MM.1S (cell line): ENCODE measurements around the gene ARF6.

Source experiments
- DNase-seq: peaks from one replicate; pipeline ENCODE4 v3.0.0-alpha.2; 2015
- H2AFZ ChIP-seq: fragments of 300-600 bp; sonication (generic); 2 replicates; pipeline ENCODE4 v1.6.0; 2016; ENCODE audit warnings: antibody characterized with exemption, low read length
- H3F3A ChIP-seq: fragments of 300-600 bp; sonication (generic); 2 replicates; pipeline ENCODE4 v1.6.1; 2016; ENCODE audit warnings: mild to moderate bottlenecking, antibody characterized with exemption, low read length, moderate library complexity, mixed read lengths; ENCODE audit not compliant: insufficient read depth
- H3K27ac ChIP-seq: fragments of 300-600 bp; sonication (generic); 2 replicates; pipeline ENCODE4 v1.5.1; 2016; ENCODE audit warnings: mild to moderate bottlenecking, low read length
- H3K27me3 ChIP-seq: fragments of 300-600 bp; sonication (generic); replicated peaks from 2 replicates; pipeline ENCODE4 v1.6.0; 2016; ENCODE audit warnings: low read length; ENCODE audit not compliant: insufficient read depth
- H3K36me3 ChIP-seq: fragments of 300-600 bp; sonication (generic); replicated peaks from 2 replicates; pipeline ENCODE4 v1.6.1; 2016; ENCODE audit warnings: mild to moderate bottlenecking, low read length, mixed read lengths; ENCODE audit not compliant: insufficient read depth
- H3K4me1 ChIP-seq: fragments of 300-600 bp; sonication (generic); 2 replicates; pipeline ENCODE4 v1.6.1; 2016; ENCODE audit warnings: low read length, mixed read lengths
- H3K4me2 ChIP-seq: fragments of 300-600 bp; sonication (generic); 2 replicates; pipeline ENCODE4 v1.6.0; 2016; ENCODE audit warnings: low read depth, low read length
- H3K4me3 ChIP-seq: fragments of 300-600 bp; sonication (generic); 2 replicates; pipeline ENCODE4 v1.5.1; 2016; ENCODE audit warnings: low read length, mixed read lengths
- H3K79me2 ChIP-seq: fragments of 300-600 bp; sonication (generic); 2 replicates; pipeline ENCODE4 v1.6.1; 2016; ENCODE audit warnings: mixed run types, low read length, mixed read lengths
- H3K9ac ChIP-seq: fragments of 300-600 bp; sonication (generic); 2 replicates; pipeline ENCODE4 v1.6.1; 2016; ENCODE audit warnings: low read length, mixed read lengths
- H3K9me2 ChIP-seq: fragments of 300-600 bp; sonication (generic); replicated peaks from 2 replicates; pipeline ENCODE4 v1.6.1; 2016; ENCODE audit warnings: mild to moderate bottlenecking, low read length, mixed read lengths; ENCODE audit not compliant: insufficient read depth
- H3K9me3 ChIP-seq: fragments of 300-600 bp; sonication (generic); replicated peaks from 2 replicates; pipeline ENCODE4 v1.6.1; 2016; ENCODE audit warnings: mild to moderate bottlenecking, low read length, mixed read lengths; ENCODE audit not compliant: insufficient read depth
- H4K20me1 ChIP-seq: fragments of 300-600 bp; sonication (generic); 2 replicates; pipeline ENCODE4 v1.6.1; 2016; ENCODE audit warnings: mild to moderate bottlenecking, low read length, moderate library complexity, mixed read lengths; ENCODE audit not compliant: insufficient read depth
- CTCF ChIP-seq: fragments of 300-600 bp; sonication (generic); IDR thresholded peaks from 2 replicates; pipeline ENCODE4 v1.5.1; 2016; ENCODE audit warnings: antibody characterized with exemption, low read length, mixed read lengths
- EZH2 ChIP-seq: fragments of 300-600 bp; sonication (generic); optimal IDR thresholded peaks from 2 replicates; pipeline ENCODE3; 2017; ENCODE audit warnings: low read depth, mild to moderate bottlenecking, antibody characterized with exemption, low read length, mixed read lengths
- EZH2phosphoT487 ChIP-seq: fragments of 300-600 bp; sonication (generic); IDR thresholded peaks from 2 replicates; pipeline ENCODE4 v1.6.1; 2018; ENCODE audit warnings: antibody characterized with exemption, low read length

The ARF6 gene

DNA sequence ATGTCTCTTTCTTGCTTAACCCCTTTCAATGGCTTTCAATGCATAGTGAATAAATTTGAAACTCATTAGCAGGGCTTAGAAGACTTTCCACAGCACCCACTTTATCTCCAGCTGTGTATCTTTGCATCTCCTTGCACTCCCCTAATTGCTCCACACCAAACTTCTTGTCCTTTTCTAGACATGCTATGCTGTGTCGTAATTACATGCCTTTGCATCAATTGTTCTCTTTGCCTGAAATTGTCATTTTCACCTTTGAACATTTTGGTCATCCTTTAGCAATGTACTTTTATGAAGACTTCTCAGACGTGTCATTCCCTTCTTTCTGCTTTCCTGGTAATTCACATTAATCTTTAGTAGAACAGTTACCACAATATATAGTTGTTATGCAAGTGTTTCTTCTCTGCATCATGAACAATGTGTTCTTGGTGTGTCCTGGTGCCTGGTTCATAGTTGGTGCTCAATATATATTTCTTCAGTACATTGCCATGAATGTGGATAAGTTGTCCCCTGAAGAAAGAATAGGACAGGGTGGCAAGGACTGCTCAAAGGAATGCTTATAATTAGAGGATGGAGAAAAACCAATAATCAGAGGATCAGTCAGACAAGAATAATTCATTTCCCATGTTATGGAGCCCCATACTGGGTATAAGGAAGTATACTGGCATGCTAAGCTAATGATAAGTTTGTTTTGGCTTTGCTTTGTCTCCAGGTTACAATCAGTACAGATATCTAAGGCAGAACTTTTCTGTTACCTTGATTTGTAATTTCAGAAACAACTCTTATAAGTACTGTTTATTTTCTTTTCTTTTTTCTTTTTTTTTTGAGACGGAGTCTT lies 27.2 kb downstream of the ARF6 start:
- H3K79me2 ChIP-seq, result no peaks in the 10 kb centered on the region
- DNase-seq, result no peak

DNA sequence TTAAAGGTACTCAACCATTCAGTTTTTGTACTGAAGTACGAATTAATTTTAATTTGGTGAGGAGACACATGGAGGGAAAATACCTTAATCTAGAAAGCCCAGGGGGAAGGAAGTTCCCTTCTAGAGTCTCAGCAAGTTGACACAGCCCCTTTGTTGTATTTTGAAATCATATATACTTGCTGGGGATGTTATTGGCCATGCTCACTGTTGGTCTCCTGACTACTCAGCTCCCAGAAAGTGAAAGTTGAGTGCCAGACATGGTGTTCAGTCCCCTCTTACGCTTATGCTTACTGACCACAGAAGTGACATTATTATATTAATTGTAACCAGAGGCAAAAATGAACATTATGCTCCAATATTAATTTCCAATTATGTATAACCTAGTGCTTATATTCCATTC lies 28.1 kb downstream of the ARF6 start:
- no peak overlapping the region for H2AFZ ChIP-seq
- no peaks in the 10 kb centered on the region for H3K27me3 ChIP-seq
- no peak overlapping the region for H3K9ac ChIP-seq
- no peak overlapping the region for H3K4me2 ChIP-seq
- DNase-seq, result no peak
- no peaks in the 10 kb centered on the region for H3K36me3 ChIP-seq
- H3K4me1 ChIP-seq, result no peaks in the 10 kb centered on the region
- no peaks in the 10 kb centered on the region for H3K79me2 ChIP-seq
- no peaks in the 10 kb centered on the region for H3K9me2 ChIP-seq
- no peak overlapping the region for H3K27ac ChIP-seq
- H4K20me1 ChIP-seq, result no peaks in the 10 kb centered on the region
- no peak for TF ChIP-seq CTCF
- TF ChIP-seq EZH2phosphoT487, result no peak
- TF ChIP-seq EZH2, result no peak
- no peaks in the 10 kb centered on the region for H3F3A ChIP-seq
- H3K4me3 ChIP-seq, result no peak overlapping the region
- no peaks in the 10 kb centered on the region for H3K9me3 ChIP-seq

More for the DNA sequence above, 27.2 kb downstream of the ARF6 start:
- TF ChIP-seq CTCF, result no peak
- TF ChIP-seq EZH2, result no peak
- no peak for TF ChIP-seq EZH2phosphoT487
- no peaks in the 10 kb centered on the region for H3K4me1 ChIP-seq
- H4K20me1 ChIP-seq, result no peaks in the 10 kb centered on the region
- H3K9ac ChIP-seq, result no peak overlapping the region
- H3K9me3 ChIP-seq, result no peaks in the 10 kb centered on the region
- no peaks in the 10 kb centered on the region for H3K36me3 ChIP-seq
- no peaks in the 10 kb centered on the region for H3K9me2 ChIP-seq
- no peak overlapping the region for H2AFZ ChIP-seq
- no peak overlapping the region for H3K4me3 ChIP-seq
- H3K27ac ChIP-seq, result no peak overlapping the region
- no peaks in the 10 kb centered on the region for H3F3A ChIP-seq
- H3K4me2 ChIP-seq, result no peak overlapping the region
- no peaks in the 10 kb centered on the region for H3K27me3 ChIP-seq

GRCh38 chr14:49921401-49921800 lies 28.5 kb downstream of the ARF6 start:
- Histone ChIP-seq H3K4me3 (no peak overlapping the region), H3K9me3 (no peaks in the 10 kb centered on the region), H2AFZ (no peak overlapping the region), H3K79me2 (no peaks in the 10 kb centered on the region), H3K27ac (no peak overlapping the region), H3K4me2 (no peak overlapping the region), H3K9me2 (no peaks in the 10 kb centered on the region), H3K9ac (no peak overlapping the region), H3F3A (no peaks in the 10 kb centered on the region), H3K36me3 (no peaks in the 10 kb centered on the region), H4K20me1 (no peaks in the 10 kb centered on the region), H3K4me1 (no peaks in the 10 kb centered on the region), H3K27me3 (no peaks in the 10 kb centered on the region)
- TF ChIP-seq CTCF, result no peak
- TF ChIP-seq EZH2, result no peak
- no peak for TF ChIP-seq EZH2phosphoT487
- DNase-seq, result no peak
